GM19351 (cell line): ENCODE measurements around the gene KNTC1.
A peak's percentile ranks its signal among the peaks of the same experiment; 100 is the strongest.
"Not testable (repeated sequence)": the region's sequence is repeated elsewhere in the genome, so short reads cannot be mapped to it uniquely, and the experiment has no call there.

Source experiments
- ATAC-seq: cut with Tn5 transposase; IDR thresholded peaks from one replicate; pipeline ENCODE4 v1.9.1; 2021; ENCODE audit warnings: mild to moderate bottlenecking, moderate library complexity; ENCODE audit not compliant: unreplicated experiment

Gene KNTC1

GRCh38 chr12:122615780-122616179 lies 88.7 kb downstream of the KNTC1 start:
- no peak for ATAC-seq

GRCh38 chr12:122635471-122635870 lies 108.4 kb downstream of the KNTC1 start:
- no peak for ATAC-seq

- no peak for ATAC-seq
Measured at GRCh38 chr12:122643207-122643805, 116.3 kb downstream of the KNTC1 start.

GRCh38 chr12:122646517-122647217 lies 119.6 kb downstream of the KNTC1 start:
- ATAC-seq = peak; percentile 60

DNA sequence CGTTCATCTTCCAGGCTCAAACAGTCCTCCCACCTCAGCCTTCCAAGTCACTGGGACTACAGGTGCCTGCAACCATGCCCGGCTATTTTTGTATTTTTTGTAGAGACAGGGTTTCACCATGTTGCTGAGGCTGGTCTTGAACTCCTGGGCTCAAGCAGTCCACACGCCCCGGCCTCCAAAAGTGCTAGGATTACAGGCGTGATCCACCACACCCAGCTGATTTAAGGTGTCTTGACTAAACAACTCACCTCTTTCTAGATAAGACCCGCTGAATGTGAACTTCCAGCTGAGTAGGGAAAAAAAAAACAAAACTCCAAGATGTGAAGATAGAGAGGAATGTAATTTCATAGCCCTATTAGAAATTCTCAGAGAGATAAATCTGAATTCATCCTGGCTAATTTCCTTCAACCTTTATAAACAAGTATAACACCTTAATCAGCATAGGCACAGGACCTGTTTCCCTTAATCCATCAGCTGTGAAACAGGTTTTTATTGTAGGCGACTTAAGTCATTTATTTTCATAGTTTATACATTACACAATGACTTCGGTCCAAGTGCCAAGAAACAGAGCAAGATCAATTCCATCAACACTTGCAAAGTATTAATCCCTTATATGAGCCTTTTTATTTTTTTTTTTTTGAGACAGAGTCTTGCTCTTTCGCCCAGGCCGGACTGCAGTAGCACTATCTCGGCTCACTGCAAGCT lies 124.6 kb downstream of the KNTC1 start:
- ATAC-seq = no peak

DNA sequence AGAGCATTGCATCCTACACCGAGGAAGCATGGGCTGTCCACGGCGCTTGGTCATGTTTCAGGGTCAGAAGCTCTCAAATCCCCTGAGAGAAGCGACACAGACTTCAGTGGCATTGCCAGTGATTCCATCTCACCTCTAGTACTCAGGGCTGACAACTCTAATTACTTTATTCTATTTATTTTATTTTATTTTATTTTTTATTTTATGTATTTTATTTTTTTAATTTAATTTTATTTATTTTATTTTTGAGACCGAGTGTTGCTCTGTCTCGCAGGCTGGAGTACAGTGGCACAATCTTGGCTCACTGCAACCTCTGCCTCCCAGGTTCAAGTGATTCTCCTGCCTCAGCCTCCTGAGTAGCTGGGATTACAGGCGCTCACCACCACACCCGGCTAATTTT lies 126.2 kb downstream of the KNTC1 start:
- not testable (repeated sequence) for ATAC-seq

DNA sequence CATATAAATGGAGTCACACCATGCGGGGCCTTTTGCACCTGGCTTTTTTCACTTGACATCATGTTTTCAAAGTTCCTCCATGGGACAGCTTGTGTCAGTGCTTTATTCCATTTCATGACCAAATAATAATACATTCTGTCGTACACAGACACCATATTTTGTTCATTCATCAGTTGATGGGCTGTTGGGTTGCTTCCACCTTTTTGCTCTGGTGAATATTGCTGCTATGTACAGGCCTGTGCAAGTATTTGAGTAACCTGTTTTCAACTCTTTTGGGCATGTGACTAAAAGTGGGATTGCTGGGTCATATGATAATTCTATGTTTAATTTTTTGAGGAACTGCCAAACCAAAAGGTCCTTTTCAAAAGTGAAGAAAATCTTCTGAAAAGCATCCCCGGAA lies 129.2 kb downstream of the KNTC1 start:
- no peak for ATAC-seq

DNA sequence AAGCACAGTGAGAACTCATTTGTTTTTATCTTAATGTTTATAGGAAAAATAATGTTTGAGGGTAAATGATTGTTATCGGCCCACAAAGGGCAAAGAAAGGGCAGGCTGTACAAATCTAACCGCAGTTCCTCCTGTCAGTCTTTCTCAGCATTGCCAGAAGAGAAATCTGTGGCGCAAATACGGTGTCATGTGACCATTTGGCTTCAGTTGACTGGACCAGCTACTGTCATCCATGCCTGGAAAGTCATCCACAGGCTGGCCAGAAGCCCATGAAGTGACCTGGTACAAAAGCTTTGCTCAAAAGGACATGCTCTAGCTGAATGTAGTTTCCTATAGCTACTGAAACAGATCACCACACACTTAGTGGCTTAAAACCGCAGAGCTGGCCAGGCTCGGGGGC lies 132.5 kb downstream of the KNTC1 start:
- ATAC-seq = no peak

DNA sequence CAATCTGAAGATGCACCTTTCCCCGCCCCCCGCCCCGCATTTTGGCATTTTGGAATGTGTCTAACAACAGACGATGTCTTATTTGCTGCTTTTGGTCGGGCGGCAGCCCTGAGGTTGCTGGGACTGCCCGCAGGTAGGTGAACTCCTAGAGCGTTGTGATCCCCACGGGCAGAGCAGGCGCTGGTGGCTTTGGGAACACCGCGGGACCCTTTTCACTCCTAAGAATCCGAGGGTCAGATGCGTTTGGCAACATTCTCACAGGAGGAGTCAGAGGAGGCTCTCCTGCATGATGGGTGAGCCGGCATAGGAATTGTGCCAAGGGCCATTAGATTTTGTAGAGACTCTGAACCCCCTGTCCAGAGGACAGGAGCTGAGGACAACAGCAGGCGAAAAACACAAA lies 134.2 kb downstream of the KNTC1 start:
- ATAC-seq = no peak

DNA sequence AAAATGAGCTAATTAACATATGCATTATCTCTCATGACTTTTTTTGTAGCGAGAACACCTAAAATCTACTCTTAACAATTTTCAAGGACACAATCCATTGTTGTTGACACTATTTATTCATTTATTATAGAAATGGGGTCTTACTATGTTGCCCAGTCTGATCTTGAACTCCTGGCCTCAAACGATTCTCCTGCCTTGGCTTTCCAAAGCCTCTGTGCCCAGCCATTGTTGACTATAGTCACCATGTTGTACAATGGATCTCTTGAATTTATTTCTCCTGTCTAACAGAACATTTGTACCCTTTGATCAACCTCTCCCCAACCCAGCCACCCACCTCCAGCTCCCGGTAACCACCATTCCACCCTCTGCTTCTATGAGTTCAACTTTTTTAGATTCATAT lies 134.9 kb downstream of the KNTC1 start:
- no peak for ATAC-seq

GRCh38 chr12:122665349-122665748 lies 138.3 kb downstream of the KNTC1 start:
- ATAC-seq = no peak

DNA sequence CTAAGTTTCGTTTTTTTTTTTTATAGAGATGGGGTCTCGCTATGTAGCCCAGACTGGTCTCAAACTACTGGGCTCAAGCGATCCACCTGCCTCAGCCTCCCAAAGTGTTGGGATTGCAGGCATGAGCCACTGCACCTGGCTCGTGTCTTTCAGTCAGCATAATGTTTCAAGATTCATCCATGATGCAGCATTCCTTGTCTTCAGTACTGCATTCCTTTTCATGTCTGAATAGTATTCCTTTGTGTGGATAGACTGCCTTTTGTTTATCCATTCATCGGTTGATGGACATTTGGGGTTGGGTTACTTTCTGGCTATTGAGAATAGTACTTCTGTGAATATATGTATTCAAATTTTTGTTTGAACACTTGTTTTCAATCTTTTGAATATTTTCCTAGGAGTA lies 138.7 kb downstream of the KNTC1 start:
- no peak for ATAC-seq

- no peak for ATAC-seq
Measured at GRCh38 chr12:122668268-122668667, 141.2 kb downstream of the KNTC1 start.

DNA sequence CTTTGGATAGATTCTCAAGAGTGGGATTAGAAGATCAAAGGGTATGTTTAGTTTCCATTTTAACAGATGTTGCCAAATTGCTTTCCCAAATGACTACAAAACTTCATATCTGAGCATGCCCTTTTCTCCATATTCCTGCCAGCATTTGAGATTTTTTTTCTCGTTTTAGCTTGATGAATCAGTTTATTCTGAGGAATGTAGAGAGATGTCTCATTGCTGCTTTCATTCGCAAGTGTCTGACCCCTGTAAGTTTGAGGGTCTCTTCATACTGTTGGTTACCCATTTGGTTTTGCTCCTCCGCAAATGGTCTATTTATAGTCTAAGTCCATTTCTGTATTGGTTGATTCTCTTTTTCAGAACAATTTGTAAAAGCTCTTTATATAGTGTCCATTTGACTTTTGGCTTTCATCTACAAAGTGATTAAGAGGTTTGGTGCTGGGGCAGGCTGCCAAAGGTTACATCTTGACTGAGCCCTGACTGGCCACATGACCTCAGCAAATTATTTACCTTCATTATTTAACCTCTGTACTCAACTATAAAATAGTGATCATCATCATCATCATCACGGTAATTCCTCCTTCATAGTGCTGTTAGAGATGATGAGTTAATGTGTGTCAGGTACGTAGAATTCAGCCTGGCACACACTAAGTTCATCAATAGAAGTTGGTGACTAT lies 142.5 kb downstream of the KNTC1 start:
- ATAC-seq = no peak

DNA sequence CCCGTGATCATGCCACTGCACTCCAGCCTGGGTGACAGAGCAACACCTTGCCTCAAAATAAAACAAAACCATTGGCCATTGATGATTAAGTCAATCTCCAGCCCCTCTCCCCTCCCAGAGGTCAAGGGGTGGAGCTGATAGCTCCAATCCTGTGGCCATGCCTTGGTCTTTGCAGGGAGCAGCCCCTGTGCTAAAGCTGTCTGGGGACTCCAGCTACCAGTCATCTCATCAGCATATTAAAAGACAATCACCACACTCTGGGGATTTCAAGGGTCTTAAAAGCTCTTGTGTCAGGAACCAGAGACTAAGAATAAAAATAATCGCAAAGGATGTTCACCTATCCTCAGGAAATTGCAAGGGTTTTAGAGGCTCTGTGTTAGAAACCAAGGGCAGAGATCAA lies 145.5 kb downstream of the KNTC1 start:
- no peak for ATAC-seq
